Activated gamma-delta T cell (primary cell): Measurements from ENCODE around the gene APOBEC3G.

Experiments
- DNase-seq: peaks from one replicate; lab custom pipeline; 2025; lab: John Stamatoyannopoulos, UW

The APOBEC3G gene

DNA sequence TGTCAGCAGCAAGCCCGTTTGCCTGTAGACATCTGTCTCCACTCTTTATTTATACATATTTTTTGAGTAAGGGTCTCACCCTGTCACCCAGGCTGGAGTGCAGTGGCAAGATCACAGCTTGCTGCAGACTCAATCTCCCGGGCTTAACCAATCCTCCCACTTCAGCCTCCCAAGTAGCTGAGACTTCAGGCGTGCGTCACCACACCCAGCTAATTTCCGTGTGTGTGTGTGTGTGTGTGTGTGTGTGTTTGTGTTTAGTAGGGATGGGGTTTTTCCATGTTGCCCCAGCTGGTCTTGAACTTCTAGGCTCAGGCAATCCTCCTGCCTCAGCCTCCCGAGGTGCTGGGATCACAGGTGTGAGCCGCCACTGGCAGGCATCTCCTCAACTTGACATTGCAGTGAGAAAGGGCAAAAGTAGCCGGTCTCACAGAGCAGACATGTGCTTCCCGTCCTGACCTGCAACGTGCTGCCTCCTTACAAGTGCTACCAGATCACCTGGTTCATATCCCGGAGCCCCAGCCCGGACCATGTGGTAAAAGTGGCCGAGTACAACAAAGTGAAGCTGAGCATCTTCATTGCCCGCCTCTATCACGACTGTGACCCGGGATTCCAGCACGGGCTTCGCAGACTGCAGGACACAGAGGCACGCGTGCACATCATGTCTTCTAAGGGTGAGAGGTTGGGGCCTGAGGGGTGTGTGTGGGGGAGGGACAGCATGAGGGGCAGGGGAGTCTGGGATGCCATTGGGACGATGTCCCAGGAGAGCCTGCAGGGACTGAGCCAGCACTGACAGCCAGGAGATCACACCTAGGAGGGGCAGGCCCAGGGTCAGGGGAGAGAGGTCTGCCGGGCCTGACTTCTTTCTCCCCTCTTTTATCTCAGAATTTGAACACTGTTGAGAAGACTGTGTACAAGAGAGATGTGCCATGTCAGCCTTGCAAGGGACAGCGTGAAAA lies 14.3 kb downstream of the APOBEC3G start:
- DNase-seq: no peak

DNA sequence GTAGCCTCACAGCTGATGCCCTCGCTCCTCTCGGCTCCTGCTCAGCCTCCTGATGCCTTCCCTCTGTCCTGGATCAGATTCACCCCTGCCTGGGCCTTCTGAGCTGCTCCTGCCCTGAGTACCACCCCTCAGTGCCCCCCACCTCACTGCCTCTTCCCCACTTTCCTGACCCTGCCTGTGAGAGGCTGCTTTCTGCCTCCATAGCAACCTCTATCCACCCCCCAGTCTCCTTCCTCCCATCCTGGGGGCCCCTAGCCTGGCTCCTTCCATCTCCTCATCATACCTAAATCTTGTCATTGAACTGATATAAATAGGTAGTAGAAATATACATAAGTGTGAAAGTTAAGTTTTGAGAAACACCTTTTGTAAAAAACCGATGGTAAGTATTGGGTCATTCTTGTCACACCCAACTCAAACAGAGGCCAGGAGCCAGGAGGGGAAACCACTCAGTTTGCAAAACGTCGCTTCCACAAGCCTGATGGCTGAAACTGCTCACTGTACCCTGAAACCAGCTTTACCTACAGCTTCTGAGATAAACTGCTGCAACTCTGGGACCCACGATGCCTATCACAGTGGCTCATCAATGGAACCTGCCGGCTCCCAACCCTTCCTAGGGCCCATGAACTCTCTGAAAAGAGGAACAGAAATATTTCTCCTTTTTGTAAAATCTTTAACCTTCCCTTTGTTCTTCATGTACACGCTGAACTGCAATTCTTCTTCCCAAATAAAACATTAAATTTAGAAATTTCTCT lies 15.2 kb downstream of the APOBEC3G start:
- no peak for DNase-seq

DNA sequence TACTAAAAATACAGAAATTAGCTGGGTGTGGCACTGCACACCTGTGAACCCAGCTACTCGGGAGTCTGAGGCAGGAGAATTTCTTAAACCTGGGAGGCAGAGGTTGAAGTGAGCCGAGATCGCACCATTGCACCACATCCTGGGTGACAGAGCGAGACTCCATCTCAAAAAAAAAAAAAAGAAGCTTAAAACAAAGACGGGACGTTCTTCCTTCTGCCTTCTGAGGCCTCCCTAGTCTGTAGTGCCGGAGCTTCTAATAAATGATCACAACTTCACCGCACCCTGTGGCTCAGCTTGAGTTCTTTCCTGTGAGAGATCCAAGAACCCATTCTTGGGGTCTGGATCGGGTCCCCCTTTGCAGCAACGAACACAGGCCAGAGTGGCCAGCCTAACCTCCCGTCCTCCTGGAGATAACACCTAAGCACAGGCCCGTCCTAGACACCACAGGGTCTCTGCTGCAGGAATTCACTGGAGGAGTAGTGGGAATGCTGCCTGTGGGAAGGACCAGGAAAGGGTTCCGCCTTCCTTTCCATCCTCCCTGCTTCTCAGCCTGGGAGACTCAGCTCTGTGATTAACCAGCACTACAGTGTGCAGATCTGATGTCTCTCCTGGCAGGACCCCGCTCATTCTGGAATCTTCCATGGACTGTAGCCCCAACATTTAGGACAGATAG lies 17.8 kb downstream of the APOBEC3G start:
- no peak for DNase-seq

DNA sequence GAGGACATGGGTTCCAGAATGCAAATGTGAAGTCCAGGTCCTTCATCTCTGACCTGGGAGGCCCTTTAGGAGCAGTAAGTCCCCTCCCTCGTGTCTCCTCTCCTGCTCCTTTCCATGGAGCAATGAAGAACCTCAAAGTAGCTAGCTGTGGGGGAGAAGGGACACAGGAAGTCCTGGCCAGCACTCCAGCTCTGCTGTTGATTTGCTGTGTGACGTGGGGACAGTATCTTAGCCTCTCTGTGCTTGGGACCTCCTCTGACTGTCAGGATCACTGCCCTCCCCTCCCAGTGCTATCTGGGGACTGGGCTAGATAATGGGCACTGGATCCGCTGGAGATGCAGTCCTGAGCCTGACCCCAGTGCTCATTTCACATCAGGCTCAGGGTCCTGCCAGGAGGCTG lies 18.9 kb downstream of the APOBEC3G start:
- no peak for DNase-seq

DNA sequence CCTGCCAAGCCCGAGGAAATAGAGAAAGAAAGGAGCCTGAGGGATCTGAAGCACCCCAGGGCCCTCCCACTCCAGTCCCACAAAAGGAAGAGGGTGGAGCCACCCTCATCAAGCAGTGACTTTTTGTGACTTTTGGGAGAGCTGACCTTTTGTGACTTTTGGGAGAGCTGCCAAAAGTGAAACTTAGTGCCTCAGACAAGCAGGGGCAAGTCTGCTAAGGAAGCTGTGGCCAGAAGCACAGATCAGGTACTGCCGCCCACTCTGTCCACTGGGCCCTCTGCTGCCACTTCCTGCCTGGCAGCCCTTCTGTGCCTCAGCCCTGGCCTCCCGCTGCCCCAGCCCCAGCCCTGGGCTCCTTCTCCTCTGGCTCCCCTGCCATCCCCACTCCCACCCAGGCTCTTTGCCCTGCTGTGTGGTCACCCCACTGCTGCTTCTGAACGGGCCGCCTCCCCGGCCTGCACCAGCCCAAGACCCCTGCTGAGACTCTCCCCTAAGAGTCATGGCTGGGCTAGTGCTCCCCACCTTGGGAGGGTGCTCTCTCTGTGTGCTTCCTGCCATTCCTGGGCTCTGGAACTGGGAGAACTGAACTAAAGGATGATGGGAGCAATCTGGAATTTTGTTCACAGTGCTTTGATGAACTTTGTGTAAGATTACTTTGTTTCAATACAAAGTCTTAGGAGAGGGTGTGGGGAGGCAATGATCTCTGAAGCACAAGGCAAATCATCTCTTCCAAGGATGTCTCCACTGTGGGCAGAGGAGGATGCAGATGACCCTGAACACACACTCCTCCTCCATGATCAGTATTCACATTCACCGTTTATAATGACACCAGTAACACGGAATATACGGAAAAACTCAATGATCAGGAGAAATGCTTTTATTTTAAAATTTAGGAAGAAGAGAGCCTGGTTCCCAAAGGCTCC lies 20.3 kb downstream of the APOBEC3G start, which contains the start of gene APOBEC3H:
Gene APOBEC3H (plus strand): TSS at position 147 of the 923 bp plus-strand sequence. CDS start 3,035 bp downstream, outside the sequence.
- no peak for DNase-seq

DNA sequence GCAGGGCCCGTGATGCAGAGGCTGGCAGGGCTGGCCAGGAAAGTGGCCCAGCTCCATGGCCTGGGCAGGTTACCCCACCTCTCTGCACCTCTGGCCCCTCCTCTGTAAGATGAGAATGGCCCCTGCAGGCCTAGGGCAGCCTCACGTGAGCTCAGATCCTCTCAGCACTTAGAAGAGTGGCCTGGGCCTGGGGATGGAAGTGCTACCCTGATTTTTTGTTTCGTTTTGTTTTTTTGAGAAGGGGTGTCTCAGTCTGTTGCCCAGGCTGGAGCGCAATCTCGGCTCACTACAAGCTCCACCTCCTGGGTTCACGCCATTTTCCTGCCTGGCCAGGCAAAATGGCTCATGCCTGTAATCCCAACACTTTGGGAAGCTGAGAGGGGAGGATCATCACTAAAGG lies 21.0 kb downstream of the APOBEC3G start:
- DNase-seq: no peak

DNA sequence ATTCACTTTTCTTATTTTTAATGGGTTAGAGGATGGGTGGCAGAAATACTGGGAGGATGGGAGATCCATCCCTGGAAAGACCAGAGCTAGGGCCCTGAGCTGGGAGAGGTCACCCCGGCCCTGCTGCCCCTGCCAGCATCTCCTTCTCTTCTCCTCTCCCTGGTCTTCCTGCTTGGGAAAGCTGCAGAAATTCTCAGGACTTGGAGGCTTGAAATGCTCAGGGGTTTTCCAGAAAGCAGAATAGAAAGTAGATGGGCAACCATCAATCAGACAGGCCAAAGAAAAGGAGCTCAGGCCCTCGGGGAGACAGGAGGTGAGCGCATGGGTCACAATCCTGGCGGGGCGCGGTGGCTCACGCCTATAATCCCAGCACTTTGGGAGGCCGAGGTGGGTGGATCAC lies 21.5 kb downstream of the APOBEC3G start:
- DNase-seq: no peak

DNA sequence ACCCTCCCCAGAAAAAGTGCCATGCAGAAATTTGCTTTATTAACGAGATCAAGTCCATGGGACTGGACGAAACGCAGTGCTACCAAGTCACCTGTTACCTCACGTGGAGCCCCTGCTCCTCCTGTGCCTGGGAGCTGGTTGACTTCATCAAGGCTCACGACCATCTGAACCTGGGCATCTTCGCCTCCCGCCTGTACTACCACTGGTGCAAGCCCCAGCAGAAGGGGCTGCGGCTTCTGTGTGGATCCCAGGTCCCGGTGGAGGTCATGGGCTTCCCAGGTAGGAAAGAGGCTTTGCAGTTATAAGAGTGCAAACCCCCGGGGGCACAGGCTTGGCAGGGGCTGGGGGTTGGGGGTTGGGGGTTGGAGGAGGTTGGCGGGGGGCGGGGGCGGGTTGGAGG lies 24.2 kb downstream of the APOBEC3G start:
- no peak for DNase-seq

DNA sequence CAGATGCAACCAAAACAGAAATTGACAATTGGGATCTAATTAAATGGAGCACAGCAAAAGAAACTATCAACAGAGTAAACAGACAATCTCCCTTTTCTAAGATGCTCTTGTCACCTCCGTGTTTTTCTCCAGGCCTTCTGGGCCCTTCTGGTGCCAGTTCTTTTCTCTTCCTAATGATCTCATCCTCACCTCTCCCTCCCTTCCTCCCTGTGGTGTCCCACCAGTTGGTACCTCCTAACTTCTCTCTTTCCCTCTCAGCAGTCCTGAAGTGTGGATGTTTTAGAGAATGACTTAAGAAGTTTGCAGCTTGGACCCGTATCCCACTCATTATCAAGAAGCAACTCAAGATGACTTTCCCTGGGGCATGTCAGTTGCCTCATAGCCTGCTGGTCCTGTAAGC lies 26.4 kb downstream of the APOBEC3G start:
- no peak for DNase-seq

DNA sequence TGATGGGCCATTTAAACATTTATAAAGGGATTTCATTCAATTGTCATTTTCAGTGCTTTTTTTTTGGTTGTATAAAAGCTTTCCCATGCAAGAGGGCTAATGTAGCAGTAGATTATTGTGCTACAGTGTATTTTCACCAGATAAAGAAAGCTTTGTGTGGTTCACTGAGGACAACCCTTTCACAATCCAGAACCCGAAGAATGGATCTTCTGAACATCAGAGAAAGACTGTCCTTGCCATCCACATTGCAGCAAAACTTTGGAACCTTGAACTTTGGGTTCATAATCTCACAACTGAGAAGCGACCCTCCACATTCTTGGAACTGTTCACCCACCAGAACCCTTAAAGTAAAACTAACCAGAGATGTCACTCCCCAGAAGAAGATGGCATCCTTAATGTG lies 29.3 kb downstream of the APOBEC3G start:
- DNase-seq: no peak

DNA sequence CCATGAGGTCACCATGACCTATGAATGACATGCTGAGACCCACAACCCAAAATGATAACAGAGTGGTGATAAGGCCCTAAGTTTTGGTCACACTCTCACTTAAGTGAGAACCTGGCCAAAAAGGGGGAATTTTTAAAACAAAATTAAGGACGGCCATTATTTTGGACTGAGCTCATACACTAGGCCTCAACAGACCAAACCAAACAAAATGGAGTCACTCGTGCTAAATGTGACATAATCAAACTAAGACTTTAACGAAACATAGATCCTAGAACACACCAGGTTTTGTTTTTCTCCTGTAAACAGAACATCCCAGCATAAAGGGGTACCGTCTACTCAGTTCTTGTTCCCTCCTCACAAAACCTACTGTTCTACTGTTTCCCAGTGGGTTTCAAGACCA lies 31.4 kb downstream of the APOBEC3G start:
- DNase-seq: no peak

DNA sequence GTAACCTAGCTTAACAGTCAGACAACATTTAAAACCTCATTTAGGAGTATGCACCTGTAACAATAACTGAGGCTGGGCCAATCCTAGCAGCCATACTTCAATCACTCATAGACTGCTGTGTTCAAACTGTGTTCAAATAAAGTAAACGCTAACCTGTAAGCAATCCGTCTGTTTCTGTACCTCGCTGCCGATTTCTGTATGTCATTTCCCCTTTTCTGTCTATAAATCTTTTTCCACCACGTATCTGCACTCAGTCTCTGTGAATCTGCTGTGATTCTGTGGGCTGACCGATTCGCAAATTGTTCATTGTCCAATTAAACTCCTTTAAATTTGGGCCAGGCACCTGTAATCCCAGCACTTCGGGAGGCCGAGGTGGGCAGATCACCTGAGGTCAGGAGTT lies 32.3 kb downstream of the APOBEC3G start:
- DNase-seq: no peak

DNA sequence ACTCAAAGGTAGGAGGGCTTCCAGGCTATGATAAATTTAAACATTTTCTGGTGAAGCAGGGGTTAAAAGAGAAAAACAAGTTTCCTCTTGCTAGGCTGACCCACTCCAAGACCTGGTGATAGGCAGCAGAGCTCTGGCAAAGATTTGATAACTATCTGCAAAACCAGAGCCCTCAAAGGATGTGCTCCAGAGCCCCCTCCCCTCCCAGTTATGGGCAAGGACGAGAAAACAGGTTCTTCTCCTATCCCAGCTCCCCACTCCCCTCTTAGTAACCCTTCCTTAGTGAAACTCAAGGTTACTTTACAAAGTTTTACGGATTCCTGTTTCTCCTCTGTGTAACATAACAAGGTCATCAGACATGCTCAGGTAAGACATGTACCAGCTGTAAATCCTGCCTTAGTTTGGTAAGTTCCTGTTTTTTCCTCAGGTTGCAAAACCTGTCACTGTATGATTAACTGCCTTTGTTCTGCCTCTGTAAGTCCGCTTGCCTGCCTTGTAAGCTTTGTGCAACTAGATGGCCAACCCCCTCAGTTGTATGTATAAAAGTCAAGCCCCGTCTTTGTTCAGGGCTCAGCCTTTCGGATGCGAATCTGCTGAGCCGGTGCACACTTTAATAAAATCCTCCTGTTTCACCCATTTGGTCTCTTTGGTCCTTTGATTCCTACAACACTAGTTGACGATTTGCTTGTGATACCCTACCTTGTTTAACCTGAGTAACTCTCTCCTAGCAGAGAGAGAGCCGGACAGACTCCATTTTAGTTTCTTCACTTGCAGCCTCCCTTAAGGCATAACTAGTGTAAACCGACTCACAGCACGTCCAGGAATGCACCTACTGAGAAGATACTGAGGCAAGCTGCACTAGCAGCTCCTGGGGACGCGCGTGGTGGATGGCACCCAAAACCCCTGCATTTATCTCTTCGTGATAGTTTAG lies 33.8 kb downstream of the APOBEC3G start:
- DNase-seq: no peak

DNA sequence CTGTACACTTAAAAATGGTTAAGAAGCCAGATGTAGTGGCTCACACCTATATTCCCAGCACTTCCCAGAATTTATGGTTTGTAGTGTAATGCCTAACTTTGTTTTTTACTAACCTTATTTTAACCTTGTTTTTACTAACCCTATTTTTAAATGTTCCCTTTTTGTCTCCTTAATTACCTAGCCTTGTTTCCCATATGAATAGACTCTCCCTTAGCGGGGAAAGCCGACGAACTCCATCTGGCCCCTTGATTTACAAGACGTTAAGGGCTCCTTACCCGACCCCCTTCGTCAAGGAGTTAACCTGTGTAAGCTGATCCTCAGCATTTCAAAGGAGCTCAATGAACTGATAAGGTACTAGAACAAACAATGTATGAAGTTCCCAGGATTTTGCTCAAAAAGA lies 37.0 kb downstream of the APOBEC3G start:
- no peak for DNase-seq

DNA sequence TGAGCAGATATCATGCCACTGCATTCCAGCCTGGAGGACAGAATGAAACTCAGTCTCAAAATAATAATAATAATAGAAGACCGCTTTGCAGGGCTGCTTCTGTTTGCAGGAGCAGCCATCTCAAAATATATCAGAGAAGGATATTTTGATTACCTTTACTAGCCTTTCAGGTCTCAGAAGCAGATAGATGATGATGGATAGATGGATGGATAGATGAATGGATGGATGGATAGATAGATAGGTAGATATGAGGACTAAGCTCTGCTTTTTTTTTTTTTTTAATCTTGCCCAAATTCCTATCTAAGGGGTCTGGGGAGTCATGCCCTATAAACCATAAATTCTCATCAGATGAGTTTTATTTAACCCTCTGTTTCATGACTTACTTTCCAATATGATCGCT lies 38.5 kb downstream of the APOBEC3G start:
- DNase-seq: no peak

DNA sequence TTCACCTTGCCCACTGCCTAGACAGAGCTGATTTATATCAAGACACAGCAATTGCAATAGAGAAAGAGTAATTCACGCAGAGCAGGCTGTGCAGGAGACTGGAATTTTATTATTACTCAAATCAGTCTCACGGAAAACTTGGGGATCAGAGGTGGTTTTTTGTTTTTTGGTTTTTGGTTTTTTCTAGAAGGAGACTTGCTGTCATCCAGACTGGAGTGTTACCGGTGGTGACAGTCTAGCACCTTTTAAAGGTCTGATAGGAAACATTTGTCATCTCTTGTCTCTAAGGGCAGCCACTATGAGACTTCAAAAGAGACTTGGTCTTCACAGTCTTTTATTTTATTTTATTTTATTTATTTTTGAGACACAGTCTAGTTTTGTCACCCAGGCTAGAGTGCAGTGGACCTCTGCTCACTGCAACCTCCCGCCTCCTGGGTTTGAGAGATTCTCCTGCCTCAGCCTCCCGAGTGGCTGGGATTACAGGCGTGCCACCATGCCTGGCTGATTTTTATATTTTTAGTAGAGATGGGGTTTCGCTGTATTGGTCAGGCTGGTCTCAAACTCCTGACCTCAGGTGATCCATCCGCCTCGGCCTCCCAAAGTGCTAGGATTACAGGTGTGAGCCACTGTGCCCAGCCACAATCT lies 39.0 kb downstream of the APOBEC3G start:
- DNase-seq: no peak

DNA sequence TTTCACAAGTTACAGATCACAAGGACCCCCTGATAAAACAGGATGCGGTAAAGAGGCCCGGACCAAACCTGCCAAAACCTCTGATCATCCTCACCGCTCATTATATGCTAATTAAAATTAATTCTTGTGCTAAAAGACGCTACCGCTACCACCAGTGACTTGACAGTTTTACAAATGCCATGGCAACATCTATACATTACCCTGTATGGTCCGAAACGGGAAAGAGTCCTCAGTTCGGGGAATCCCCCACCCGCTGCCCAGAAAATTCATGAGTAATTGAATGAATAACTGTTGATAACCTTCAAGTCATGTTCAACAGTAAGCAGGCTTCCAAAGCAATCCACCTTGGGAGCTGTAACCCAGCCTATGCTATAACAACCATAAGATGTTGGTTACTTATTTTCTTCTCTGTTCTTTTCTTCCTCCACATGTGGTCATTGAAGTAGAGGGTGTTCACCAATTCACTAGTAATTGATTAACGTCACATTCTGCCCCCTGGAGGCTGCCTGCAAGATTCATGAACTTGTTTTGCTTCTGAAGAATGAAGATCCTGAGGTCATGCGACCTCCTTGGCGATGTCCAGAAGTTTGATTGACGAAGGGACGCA lies 40.6 kb downstream of the APOBEC3G start:
- DNase-seq: no peak

DNA sequence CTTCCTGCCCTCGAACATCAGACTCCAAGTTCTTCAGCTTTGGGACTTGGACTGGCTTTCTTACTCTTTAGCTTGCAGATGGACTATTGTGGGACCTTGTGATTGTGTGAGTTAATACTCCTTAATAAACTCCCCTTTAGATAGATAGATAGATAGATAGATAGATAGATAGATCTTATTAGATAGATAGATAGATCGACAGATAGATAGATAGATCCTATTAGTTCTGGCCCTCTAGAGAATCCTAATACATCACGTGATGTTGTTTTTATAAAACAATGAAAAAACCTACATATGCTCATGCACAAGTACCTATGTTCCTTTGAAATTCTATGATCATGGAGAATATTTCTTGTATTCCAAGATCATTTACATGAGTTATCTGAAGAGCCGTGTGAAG lies 43.9 kb downstream of the APOBEC3G start:
- no peak for DNase-seq

DNA sequence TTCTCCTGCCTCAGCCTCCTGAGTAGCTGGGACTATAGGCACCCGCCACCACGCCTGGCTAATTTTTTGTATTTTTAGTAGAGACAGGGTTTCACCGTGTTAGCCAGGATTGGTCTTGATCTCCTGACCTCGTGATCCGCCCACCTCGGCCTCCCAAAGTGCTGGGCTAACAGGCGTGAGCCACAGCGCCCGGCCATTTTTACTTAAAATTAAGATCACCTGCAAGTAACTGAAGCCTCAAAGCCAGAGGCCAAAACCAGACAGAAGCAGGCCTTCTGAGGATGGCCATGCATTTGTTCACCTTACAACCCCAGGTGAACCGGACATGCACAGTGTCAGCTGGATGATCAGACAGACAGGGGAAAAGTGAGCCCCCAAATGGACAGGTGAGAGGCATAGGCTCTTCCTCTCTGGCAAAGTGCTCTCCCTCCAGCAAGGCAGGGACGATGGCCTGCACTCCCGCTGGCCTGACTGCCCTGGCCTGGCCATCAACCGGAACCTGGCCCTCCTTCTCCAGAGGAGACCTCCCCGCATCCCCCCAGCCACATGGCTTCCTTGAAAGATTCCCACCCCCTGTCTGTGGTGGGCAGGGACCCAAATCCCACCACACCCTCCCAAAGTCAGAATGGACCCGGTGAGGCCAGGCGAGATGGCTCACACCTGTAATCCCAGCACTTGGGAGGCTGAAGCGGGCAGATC lies 45.8 kb downstream of the APOBEC3G start:
- no peak for DNase-seq
